GM21619 (cell line): ENCODE results near the gene ULK2.

Experiments
- ATAC-seq: cut with Tn5 transposase; IDR thresholded peaks from one replicate; pipeline ENCODE4 v1.9.1; 2021; ENCODE audit not compliant: unreplicated experiment

Gene ULK2

GRCh38 chr17:19728084-19728495 lies 139.6 kb downstream of the ULK2 start:
- ATAC-seq: no peak

- no peak for ATAC-seq
These were observed 140.1 kb downstream of the ULK2 start for GRCh38 chr17:19727501-19728078.

- no peak for ATAC-seq
These were observed 140.9 kb downstream of the ULK2 start for GRCh38 chr17:19726631-19727376.

- ATAC-seq: no peak
These were observed 142.2 kb downstream of the ULK2 start for GRCh38 chr17:19725486-19725885.

GRCh38 chr17:19724501-19725420 lies 143.0 kb downstream of the ULK2 start:
- ATAC-seq: no peak

- ATAC-seq: no peak
These were observed 143.8 kb downstream of the ULK2 start for GRCh38 chr17:19723964-19724363.
